ENCODE measurements around the gene SPHKAP.

DNA sequence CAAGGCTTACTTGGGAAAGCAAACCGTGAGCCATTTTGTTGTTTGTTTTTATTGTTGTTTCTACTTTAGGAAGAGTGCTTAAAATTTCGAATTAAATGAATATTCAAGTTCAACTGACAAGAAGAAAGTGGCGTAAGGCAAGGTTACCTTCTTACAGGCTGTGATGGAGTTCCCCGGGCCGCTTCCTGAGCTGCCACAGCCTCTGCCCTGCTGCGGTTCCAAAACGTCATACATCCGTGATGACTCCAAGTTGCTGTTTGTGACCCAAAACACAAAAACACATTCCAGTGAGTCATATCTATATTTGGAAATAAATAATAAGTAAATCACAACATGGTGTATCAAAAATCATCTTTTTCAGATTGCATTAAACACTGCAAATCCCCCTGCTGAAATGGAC lies 49.7 kb downstream of the SPHKAP start:
- TF ChIP-seq ZFP30 (CRISPR knock-in tag; IDR thresholded peaks at IDR 0.05): no peak
- no peak for TF ChIP-seq ISL1 (CRISPR knock-in tag; IDR thresholded peaks at IDR 0.05)
- TF ChIP-seq ESRRG (CRISPR knock-in tag; IDR thresholded peaks at IDR 0.05): no peak

Data from SK-N-SH treated with all-trans-retinoic acid at 6 μM for 48 hours (cell line).